ENCODE data around the gene CYP39A1.
"Not testable (repeated sequence)": the region's sequence is repeated elsewhere in the genome, so short reads cannot be mapped to it uniquely, and the experiment has no call there.

CYP39A1 gene

DNA sequence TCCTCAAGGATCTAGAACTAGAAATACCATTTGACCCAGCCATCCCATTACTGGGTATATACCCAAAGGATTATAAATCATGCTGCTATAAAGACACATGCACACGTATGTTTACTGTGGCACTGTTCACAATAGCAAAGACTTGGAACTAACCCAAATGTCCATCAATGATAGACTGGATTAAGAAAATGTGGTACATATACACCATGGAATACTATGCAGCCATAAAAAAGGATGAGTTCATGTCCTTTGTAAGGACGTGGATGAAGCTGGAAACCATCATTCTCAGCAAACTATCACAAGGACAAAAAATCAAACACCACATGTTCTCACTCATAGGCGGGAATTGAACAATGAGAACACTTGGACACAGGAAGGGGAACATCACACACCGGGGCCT lies 4.5 kb downstream of the CYP39A1 start:
- not testable (repeated sequence) for DNase-seq

DNA sequence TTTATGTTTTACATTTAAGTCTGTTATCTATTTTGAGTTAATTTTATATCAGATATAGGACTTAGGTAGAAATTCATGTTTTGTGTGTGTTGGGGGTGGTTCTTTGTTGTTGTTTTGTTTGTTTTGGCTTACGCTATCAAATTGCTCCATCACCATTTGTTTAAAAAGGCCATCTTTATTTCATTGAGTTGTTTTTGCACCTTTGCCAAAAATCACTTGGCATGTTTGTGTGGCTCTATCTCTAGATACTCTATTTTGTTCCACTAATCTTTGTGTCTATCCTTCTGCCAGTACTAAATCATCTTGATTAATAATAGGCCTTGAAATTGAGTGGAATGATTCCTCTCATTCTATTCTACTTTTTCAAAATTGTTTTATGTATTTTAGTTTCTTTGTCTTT lies 7.4 kb downstream of the CYP39A1 start:
- no peak for DNase-seq

DNA sequence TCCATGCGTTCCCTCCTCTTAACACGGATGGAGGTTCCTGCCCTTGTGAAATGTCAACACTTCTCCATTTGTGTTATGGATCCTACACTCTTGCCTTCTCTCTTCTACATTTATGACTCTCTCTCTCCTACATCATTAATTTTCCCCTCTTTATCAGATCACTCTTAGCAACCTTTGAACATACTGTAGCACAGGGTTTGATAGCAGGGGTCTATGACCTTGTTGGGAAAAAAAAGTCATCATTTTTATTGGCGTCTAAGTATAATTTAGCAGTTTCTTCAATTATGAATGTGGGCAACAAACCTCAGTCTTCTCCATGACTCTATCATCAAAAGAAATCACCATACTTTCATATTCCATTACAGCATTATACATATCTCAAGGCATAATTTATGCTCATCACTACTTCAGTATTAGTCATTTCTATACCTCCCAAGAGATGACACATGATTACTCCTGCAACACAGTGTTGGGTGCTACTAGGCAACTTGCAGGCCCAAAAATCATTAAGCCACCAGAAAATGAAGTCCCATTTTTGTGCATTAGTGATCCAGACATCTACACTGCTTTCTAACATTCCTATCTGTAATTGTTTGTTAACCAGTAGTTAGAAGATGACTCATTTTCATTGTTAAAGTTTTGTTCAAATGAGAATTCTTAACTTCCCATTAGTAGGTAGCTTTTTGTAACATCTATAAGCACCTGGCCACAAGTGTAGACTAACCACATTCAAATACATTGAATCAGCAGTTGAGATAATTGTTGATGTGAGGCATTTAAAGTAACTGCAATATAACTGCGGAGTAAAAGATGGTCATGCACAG lies 9.5 kb downstream of the CYP39A1 start:
- DNase-seq = no peak

DNA sequence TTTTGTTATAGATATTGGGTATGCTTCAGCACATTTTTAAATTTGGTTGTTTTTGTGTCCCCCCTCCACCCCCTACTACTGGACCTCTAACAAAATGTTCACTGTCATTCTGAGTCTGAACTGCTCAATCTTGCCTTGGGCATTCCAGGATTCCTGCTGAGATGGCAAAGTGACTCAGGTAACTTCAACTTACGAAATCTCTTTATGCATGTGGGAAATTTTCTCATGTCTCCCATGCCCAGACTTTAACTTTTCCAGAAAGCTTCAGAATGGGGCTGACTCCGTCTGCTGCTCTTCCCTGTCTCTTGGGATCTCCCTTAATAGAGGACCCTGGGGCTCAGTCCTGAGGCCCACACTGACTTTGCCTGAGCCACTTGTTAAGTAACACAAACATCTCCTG lies 14.0 kb downstream of the CYP39A1 start:
- DNase-seq = no peak

DNA sequence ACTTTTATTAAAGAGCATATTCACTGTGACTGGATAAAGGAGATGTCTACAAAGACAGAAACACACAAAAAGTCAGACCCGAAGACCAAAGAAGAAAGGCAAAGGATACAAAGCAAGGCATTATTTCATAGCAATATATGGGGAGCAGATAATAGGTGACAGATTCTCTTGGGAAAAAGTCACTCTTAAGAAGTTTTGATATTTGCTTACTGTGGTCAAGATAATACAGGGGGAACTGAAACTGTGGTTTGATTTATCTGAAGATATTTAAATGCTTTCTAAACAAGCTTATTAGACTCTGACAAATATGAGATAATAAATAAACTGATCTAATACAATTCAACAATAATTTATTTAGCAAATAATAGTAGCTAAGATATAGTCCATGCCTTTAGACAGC lies 14.7 kb downstream of the CYP39A1 start:
- DNase-seq = no peak

DNA sequence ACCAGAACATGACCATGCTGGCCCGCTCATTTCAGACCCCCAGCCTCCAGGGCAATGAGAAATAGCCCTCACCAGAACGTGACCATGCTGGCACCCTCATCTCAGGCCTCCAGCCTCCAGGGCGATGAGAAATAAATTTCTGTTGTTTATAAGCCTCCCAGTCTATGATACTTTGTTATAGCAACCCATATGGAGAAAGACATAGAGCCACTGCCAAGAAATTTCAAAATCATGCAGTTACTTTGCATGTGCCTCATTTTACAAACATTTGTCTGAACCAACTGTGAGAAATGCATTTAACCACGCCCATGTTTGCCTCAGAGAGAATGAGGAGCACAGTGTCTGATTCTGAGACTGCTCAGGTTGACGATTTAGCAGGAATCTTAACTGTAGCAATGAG lies 15.5 kb downstream of the CYP39A1 start:
- DNase-seq = no peak

DNA sequence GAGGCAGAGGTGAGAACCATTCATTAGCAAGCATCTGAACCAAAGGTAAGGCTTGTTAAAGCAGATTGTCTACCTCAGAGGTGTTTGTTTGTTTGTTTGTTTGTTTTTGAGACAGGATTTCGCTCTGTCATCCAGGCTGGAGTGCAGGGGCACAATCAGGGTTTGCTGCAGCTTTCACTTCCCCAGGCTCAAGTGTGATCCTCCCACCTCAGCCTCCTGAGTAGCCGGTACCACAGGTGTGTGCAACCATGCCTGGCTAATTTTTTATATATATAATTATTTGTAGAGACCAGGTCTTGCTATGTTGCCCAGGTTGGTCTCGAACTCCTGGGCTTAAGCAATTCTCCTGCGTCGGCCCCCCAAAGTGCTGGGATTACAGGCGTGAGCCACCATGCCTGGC lies 17.2 kb downstream of the CYP39A1 start:
- DNase-seq = no peak

DNA sequence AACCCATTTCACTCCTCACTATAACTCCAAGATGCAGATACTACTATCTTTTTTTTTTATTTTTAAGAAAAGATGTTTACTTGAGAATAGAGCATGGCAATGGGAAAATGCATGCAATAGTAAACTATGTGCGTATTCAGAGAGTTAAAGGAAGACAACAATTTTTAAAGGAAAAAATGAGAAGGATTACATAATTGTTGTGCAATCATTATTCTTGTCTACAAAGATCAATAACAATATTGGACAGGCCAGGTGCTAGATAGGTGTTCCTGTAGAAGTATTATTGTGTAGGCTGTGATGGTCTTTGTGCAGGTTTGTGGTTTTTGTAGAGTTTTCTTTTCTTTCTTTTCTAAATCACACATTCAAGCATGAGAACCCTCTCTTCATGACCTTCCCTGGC lies 20.6 kb downstream of the CYP39A1 start:
- DNase-seq = no peak

DNA sequence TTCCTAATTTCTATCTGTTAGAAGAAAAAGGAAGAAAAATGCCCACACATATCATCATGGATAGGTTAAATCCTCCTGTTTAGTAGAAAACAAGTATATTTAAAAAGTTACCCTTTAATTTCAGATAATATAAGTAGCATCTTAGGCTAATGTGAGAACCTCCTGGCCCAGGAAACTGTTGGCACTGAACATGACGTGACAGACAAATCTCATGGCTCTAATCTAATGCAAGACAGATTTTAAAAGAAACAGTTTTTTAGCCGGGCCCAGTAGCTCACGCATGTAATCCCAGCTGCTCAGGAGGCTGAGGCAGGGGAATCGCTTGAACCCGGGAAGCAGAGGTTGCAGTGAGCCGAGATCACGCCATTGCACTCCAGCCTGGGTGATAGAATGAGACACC lies 22.9 kb downstream of the CYP39A1 start:
- no peak for DNase-seq

DNA sequence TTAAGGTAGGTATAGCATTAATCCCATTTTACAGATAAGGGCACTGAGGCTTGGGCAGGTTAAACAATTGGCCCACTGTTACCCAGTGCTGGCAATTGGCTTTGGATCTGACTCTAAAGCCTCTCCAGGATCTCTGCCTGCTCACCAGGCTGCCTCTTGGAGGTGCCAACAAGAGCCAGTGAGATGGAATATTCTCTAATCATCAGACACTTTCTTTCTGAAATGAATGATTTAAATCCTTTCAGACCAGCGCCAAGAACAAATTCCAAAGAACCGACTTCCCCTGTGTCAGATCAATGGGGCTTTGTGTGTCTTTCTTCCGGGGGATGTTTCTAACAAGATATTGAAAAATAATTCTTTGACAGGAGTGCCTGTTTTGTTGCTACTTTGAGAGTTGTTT lies 23.6 kb downstream of the CYP39A1 start:
- no peak for DNase-seq

DNA sequence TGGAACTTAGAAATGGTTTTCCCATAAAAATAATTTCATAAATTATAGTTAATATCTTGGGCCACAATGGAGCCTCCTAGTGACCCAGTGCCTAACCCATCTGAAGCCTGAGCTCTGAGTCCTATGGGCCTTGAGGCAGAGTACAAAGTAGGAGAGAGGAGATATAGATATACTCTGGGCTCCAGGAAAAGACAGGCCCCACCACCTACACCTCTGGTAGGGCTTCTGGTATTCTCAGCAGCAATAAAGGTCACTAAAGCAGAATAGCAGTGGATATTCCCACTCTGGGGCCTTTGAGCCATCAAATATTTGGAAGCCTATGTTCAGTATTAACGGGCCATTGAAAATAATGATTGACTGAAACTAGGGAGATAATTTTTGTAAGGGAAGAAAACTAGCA lies 24.1 kb downstream of the CYP39A1 start:
- no peak for DNase-seq

DNA sequence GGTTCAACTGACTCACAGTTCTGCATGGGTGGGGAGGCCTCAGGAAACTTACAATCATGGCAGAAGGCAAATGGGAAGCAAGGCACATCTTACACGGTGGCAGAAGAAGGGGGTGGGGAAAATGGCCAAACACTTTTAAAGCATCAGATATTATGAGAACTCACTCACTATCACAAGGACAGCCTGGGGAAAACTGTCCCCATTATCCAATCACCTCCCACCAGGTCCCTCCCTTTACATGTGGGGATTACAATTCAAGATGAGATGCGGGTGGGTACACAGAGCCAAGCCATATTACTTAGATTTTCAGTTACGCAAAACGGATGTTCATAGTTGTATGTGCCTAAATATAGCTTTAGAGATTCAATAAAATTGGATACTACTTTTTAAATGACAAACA lies 25.6 kb downstream of the CYP39A1 start:
- DNase-seq = no peak

DNA sequence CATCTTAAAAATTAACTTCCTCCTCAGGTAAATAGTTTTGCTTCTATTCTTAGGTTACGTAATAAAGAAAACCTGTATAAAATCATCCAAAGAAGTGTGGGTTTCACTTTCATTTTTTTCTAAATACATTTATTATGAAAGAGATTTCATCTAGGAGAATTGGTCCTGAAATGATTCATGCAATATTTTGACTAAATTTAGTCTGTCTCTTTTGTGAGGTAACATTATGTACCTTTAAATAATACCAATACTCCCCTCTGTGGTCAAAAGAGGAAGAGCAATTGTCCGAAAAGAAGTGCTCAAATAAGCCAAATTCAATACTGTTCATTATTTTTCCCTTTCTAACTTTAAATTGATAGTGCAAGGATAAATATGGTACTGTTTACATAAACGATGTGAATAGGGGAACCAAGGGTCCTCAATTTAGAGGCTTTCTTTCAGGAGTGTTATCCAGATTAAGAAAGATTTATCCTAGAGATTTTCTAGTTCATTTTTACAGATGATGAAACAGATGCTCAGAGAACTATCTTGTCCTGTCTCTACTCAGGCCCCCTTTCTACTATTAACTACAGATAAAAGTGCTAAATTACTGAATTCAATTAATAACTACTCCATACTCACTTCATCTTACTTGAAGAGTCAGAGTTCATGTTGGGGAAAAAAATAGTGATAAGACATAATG lies 26.2 kb downstream of the CYP39A1 start:
- peak in 1 of 2 experiments; percentile 34 for DNase-seq

DNA sequence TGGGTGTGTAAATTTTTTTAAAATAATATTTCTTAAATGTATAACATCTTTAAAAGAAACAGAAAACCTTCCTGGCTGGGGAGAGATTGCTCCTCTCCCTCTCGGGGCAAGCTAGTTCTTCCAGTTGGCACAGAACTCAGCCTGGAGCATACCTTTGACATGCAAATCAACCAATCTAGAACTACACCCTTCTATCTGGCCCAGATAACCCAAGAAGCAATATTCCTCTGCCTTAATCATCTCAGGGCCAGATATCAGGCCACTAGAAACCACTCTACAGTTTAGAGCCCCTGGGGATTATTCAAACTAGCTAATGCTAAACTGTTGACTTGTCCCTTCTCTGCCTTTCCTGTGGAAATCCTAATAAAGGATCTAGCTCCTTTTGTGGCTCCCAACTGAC lies 33.9 kb downstream of the CYP39A1 start:
- DNase-seq = no peak

DNA sequence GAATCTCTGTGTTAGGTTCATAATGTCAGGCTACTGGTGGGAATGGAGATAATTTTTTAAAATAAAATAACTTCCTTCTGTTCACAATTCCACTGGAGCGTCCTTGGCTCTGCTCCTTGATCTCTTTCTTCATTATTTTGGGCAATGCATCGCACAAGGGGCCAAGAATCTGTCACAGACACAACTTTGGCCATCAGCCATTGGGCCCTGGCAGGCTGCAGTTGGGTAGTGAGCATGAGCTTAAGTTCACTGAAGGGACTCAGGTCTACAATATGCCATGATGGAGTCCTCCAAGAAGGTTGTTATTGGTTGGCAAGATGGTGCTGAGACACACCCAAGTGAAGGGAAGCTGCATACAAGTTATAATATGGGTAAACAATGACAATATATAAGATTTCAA lies 40.0 kb downstream of the CYP39A1 start:
- peak in 1 of 2 experiments; percentile 42 for DNase-seq

DNA sequence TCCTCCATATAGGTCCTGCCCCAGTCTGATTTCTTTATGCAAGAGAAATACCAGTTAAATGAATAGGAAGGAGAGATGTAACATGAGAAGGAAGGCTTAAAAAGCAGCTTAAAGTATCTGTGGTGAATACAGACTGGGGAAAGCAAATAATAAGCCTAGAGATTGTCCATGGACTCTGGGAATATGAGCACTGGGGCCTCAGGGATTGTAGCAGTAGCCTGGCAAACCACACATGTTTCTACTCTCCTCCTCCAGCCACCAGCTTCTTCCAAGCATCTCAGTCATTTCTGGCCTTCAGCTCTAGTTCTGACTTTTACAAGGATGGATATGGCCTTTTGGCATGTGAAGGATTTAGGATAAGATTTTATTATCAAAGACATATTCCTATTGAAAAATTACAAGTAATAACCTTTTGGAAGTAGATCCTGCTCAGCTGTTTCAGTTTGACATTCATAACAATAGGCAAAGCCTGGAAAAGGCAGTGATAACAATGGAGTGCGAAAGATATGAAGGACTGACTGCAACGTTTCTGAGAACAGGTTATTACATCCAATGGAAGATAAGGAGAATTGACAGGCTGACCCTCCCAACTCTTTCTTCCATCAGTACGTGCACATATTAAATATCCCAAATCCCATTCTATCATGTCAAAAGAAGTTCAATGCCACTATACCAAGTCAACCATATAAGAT lies 41.6 kb downstream of the CYP39A1 start:
- no peak for DNase-seq

DNA sequence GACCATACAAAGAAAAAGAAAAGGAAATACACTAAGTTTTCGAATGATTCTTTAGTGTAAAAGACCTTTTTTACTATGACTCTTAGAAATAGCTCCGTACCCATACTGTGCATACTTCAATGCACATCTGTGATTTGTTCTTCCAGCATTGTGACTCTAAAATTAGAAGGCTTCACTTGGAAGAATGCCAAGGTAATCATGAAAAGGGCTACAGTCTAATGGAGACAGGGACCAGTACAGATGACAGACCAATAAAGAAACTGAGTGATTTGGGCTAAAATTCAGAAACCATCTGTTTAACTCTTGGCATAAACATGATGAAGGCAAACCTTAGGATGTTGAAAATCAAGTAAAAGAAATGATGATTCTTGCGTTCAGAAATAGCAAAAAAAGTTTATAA lies 46.3 kb downstream of the CYP39A1 start:
- DNase-seq = no peak

DNA sequence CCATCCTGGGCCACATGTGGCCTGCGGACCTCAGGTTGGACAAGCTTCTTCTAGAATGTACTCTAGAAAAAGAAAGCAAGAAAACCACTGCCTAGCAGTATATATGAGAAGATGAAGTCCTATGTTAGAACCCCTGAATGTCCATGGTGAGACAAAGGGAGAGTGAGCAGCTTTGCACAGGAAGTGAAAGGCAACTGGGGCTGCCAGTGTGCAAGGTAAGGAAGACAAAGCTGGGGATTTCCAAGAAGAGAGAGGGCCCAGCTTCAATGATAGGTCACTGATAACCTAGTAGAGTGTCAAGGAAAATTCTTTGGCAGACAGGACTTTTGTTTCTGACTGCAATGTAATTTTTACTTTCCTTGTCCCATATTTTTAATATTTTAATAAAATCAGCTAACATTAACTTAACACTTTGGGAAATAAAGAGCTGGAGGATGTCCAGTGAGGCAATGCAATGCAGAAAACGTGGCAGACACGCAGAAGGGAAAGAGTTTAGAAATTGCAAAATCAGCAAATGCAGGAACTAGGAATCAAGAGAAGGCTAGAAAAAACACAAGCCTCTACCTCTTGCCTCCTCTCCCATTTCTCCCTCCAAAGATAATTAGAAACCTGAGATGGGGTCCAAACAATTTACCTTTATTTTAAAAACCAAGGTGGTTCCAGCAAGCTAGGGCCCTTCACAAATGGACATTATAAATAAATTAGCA lies 47.4 kb downstream of the CYP39A1 start:
- no peak for DNase-seq

DNA sequence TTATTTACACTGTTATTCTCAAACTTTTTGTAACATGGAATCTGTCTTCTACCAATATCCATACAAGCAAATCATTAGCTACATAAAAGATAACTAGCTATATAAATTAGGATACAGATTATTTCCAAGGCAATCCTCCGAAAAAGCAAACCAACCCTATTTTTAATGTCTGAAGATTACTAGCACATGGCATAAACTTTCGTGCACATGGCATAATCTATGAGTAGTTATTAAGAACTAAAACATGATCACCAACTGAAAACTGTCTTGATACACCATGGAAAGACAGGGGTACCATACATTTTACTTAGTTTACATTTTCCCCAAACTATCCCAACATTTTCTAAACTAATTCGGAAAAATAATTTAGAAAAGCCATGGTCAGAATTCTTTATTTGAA lies 54.4 kb downstream of the CYP39A1 start:
- no peak for DNase-seq

DNA sequence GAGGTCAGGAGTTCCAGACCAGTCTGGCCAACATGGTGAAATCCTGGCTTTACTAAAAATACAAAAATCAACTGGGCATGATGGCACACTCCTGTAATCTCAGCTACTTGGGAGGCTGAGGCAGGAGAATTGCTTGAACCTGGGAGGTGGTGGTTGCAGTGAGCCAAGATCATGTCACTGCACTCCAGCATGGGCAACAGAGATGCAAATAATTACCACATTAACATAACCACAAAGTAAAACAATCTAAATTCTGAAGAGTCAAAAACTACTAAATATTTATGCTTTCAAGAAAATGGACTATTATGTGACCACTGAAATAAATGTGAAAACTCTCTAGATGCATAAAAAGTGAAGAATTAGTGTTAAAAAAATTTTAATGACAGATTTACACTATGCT lies 59.9 kb downstream of the CYP39A1 start:
- DNase-seq = no peak

DNA sequence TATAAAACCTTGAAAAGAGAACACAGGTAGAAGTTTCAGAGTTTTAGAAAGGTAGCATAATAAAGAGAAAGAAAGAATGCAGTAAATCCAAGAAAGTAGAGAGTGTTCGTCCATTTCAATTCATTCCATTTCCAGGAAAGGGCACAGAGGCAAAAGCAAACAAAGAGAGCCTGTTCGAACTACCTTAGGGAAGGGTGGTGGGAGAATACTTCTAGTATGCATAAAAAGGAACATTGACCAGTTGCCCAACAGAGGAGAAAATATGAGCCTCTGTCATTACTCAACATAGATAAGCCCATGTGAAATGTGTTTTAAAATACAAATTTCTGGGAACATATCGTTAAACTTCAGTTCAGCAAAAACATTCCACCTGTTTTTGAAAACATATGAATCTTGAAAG lies 60.6 kb downstream of the CYP39A1 start:
- DNase-seq = no peak

DNA sequence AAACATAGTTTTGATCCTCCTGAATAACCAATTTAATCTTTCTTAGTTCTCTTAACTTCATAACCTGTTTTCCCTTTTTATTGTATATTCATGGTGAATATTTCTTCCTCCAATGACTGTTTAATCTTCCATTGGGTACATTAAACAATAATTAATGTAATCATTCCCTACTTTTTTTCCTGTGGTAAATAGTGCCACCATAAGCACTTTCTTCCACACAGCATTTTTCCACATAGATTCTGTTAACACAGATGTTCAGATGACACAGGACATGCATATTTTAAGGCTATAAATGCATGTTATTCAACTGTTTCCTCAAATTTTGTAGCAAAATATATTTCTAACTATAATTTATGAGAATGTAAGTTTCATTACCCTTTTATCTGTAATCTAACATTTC lies 61.9 kb downstream of the CYP39A1 start:
- no peak for DNase-seq

DNA sequence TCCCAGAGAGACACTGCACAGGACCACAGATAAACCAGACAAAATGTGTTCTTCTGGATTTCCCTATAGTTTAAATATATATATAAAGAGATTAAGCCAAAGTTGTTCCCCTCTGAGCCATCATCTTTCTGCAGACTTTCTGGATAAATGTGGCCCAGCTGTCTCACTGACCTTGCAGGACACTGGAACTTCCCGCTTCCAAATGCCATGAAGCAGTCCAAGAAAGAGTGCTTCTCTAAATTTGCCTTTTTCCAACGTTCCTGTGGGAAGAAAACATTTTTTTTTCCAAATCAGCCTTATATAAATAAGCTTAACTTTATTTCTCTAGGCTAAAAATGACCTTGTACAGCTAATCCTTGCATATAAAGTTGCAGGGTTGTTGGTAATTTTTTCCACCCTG lies 65.7 kb downstream of the CYP39A1 start:
- DNase-seq = no peak

Measured in cerebellar nuclear complex (tissue), 1 donor.